ENCODE measurements around the gene BRWD1.

Gene BRWD1

GRCh38 chr21:39215078-39215477 is 98.4 kb downstream of the BRWD1 start:
- no peaks in the 10 kb centered on the region for H3K4me1 ChIP-seq (ENCODE audit: control insufficient read depth, insufficient read depth, low read length)
- no peaks in the 10 kb centered on the region for H3K9me3 ChIP-seq (ENCODE audit: control insufficient read depth, insufficient read depth, low read length)
- H3K9ac ChIP-seq (ENCODE audit: low read depth, low read length), result no peak overlapping the region
- H3K36me3 ChIP-seq (ENCODE audit: control insufficient read depth, insufficient read depth, low read length), result no peaks in the 10 kb centered on the region
- no peaks in the 10 kb centered on the region for H3K27me3 ChIP-seq (ENCODE audit: control insufficient read depth, insufficient read depth, low read length)
- H3K4me3 ChIP-seq (ENCODE audit: low read depth, low read length), result no peak overlapping the region

- H3K4me1 ChIP-seq (ENCODE audit: control insufficient read depth, insufficient read depth, low read length), result no peaks in the 10 kb centered on the region
- H3K9me3 ChIP-seq (ENCODE audit: control insufficient read depth, insufficient read depth, low read length), result no peaks in the 10 kb centered on the region
- no peak overlapping the region for H3K4me3 ChIP-seq (ENCODE audit: low read depth, low read length)
- no peaks in the 10 kb centered on the region for H3K27me3 ChIP-seq (ENCODE audit: control insufficient read depth, insufficient read depth, low read length)
- H3K9ac ChIP-seq (ENCODE audit: low read depth, low read length), result no peak overlapping the region
- H3K36me3 ChIP-seq (ENCODE audit: control insufficient read depth, insufficient read depth, low read length), result peaks cover 7% of the 10 kb centered on the region
These were observed 104.1 kb downstream of the BRWD1 start for GRCh38 chr21:39209334-39209688.

GRCh38 chr21:39208624-39209333 is 104.7 kb downstream of the BRWD1 start:
- H3K27me3 ChIP-seq (ENCODE audit: control insufficient read depth, insufficient read depth, low read length), result no peaks in the 10 kb centered on the region
- H3K36me3 ChIP-seq (ENCODE audit: control insufficient read depth, insufficient read depth, low read length), result peaks cover 7% of the 10 kb centered on the region
- no peaks in the 10 kb centered on the region for H3K4me1 ChIP-seq (ENCODE audit: control insufficient read depth, insufficient read depth, low read length)
- no peak overlapping the region for H3K4me3 ChIP-seq (ENCODE audit: low read depth, low read length)
- H3K9ac ChIP-seq (ENCODE audit: low read depth, low read length), result no peak overlapping the region
- H3K9me3 ChIP-seq (ENCODE audit: control insufficient read depth, insufficient read depth, low read length), result no peaks in the 10 kb centered on the region

- Histone ChIP-seq H3K4me1 (ENCODE audit: control insufficient read depth, insufficient read depth, low read length) (no peaks in the 10 kb centered on the region), H3K9me3 (ENCODE audit: control insufficient read depth, insufficient read depth, low read length) (no peaks in the 10 kb centered on the region), H3K4me3 (ENCODE audit: low read depth, low read length) (no peak overlapping the region), H3K9ac (ENCODE audit: low read depth, low read length) (no peak overlapping the region), H3K27me3 (ENCODE audit: control insufficient read depth, insufficient read depth, low read length) (no peaks in the 10 kb centered on the region), H3K36me3 (ENCODE audit: control insufficient read depth, insufficient read depth, low read length) (peaks cover 9% of the 10 kb centered on the region)
These were observed 109.3 kb downstream of the BRWD1 start for GRCh38 chr21:39204134-39204533.

GRCh38 chr21:39198800-39199199 is 114.6 kb downstream of the BRWD1 start:
- H3K9me3 ChIP-seq (ENCODE audit: control insufficient read depth, insufficient read depth, low read length), result no peaks in the 10 kb centered on the region
- H3K4me1 ChIP-seq (ENCODE audit: control insufficient read depth, insufficient read depth, low read length), result no peaks in the 10 kb centered on the region
- no peak overlapping the region for H3K9ac ChIP-seq (ENCODE audit: low read depth, low read length)
- H3K4me3 ChIP-seq (ENCODE audit: low read depth, low read length), result no peak overlapping the region
- H3K27me3 ChIP-seq (ENCODE audit: control insufficient read depth, insufficient read depth, low read length), result no peaks in the 10 kb centered on the region
- H3K36me3 ChIP-seq (ENCODE audit: control insufficient read depth, insufficient read depth, low read length), result peaks cover 7% of the 10 kb centered on the region

- Histone ChIP-seq H3K4me1 (ENCODE audit: control insufficient read depth, insufficient read depth, low read length) (no peaks in the 10 kb centered on the region), H3K4me3 (ENCODE audit: low read depth, low read length) (no peak overlapping the region), H3K27me3 (ENCODE audit: control insufficient read depth, insufficient read depth, low read length) (no peaks in the 10 kb centered on the region), H3K36me3 (ENCODE audit: control insufficient read depth, insufficient read depth, low read length) (peaks cover 7% of the 10 kb centered on the region), H3K9me3 (ENCODE audit: control insufficient read depth, insufficient read depth, low read length) (no peaks in the 10 kb centered on the region), H3K9ac (ENCODE audit: low read depth, low read length) (no peak overlapping the region)
These were observed 115.8 kb downstream of the BRWD1 start for GRCh38 chr21:39197448-39198233.

GRCh38 chr21:39196838-39197237 is 116.6 kb downstream of the BRWD1 start:
- Histone ChIP-seq H3K4me1 (ENCODE audit: control insufficient read depth, insufficient read depth, low read length) (no peaks in the 10 kb centered on the region), H3K9me3 (ENCODE audit: control insufficient read depth, insufficient read depth, low read length) (no peaks in the 10 kb centered on the region), H3K36me3 (ENCODE audit: control insufficient read depth, insufficient read depth, low read length) (peaks cover 7% of the 10 kb centered on the region), H3K27me3 (ENCODE audit: control insufficient read depth, insufficient read depth, low read length) (no peaks in the 10 kb centered on the region), H3K9ac (ENCODE audit: low read depth, low read length) (no peak overlapping the region), H3K4me3 (ENCODE audit: low read depth, low read length) (no peak overlapping the region)

GRCh38 chr21:39196310-39196709 is 117.1 kb downstream of the BRWD1 start:
- Histone ChIP-seq H3K4me1 (ENCODE audit: control insufficient read depth, insufficient read depth, low read length) (no peaks in the 10 kb centered on the region), H3K27me3 (ENCODE audit: control insufficient read depth, insufficient read depth, low read length) (no peaks in the 10 kb centered on the region), H3K9ac (ENCODE audit: low read depth, low read length) (no peak overlapping the region), H3K9me3 (ENCODE audit: control insufficient read depth, insufficient read depth, low read length) (no peaks in the 10 kb centered on the region), H3K36me3 (ENCODE audit: control insufficient read depth, insufficient read depth, low read length) (peaks cover 7% of the 10 kb centered on the region), H3K4me3 (ENCODE audit: low read depth, low read length) (no peak overlapping the region)

- Histone ChIP-seq H3K4me3 (ENCODE audit: low read depth, low read length) (no peak overlapping the region), H3K4me1 (ENCODE audit: control insufficient read depth, insufficient read depth, low read length) (no peaks in the 10 kb centered on the region), H3K36me3 (ENCODE audit: control insufficient read depth, insufficient read depth, low read length) (peaks cover 3% of the 10 kb centered on the region)
These were observed 120.1 kb downstream of the BRWD1 start for GRCh38 chr21:39193380-39193779.

GRCh38 chr21:39189857-39190604 is 123.4 kb downstream of the BRWD1 start:
- Histone ChIP-seq H3K4me3 (ENCODE audit: low read depth, low read length) (no peak overlapping the region), H3K36me3 (ENCODE audit: control insufficient read depth, insufficient read depth, low read length) (no peaks in the 10 kb centered on the region), H3K9ac (ENCODE audit: low read depth, low read length) (no peak overlapping the region), H3K4me1 (ENCODE audit: control insufficient read depth, insufficient read depth, low read length) (no peaks in the 10 kb centered on the region), H3K27me3 (ENCODE audit: control insufficient read depth, insufficient read depth, low read length) (no peaks in the 10 kb centered on the region), H3K9me3 (ENCODE audit: control insufficient read depth, insufficient read depth, low read length) (no peaks in the 10 kb centered on the region)

More at GRCh38 chr21:39193380-39193779, 120.1 kb downstream of the BRWD1 start:
- Histone ChIP-seq H3K9ac (ENCODE audit: low read depth, low read length) (no peak overlapping the region), H3K27me3 (ENCODE audit: control insufficient read depth, insufficient read depth, low read length) (no peaks in the 10 kb centered on the region), H3K9me3 (ENCODE audit: control insufficient read depth, insufficient read depth, low read length) (no peaks in the 10 kb centered on the region)

GRCh38 chr21:39188521-39189139 is 124.8 kb downstream of the BRWD1 start:
- H3K9ac ChIP-seq (ENCODE audit: low read depth, low read length), result no peak overlapping the region
- no peaks in the 10 kb centered on the region for H3K9me3 ChIP-seq (ENCODE audit: control insufficient read depth, insufficient read depth, low read length)
- H3K36me3 ChIP-seq (ENCODE audit: control insufficient read depth, insufficient read depth, low read length), result no peaks in the 10 kb centered on the region
- no peak overlapping the region for H3K4me3 ChIP-seq (ENCODE audit: low read depth, low read length)
- H3K4me1 ChIP-seq (ENCODE audit: control insufficient read depth, insufficient read depth, low read length), result no peaks in the 10 kb centered on the region
- no peaks in the 10 kb centered on the region for H3K27me3 ChIP-seq (ENCODE audit: control insufficient read depth, insufficient read depth, low read length)

Measured in iPS-15b (cell line).